ENCODE data around the gene KCNJ4.

DNA sequence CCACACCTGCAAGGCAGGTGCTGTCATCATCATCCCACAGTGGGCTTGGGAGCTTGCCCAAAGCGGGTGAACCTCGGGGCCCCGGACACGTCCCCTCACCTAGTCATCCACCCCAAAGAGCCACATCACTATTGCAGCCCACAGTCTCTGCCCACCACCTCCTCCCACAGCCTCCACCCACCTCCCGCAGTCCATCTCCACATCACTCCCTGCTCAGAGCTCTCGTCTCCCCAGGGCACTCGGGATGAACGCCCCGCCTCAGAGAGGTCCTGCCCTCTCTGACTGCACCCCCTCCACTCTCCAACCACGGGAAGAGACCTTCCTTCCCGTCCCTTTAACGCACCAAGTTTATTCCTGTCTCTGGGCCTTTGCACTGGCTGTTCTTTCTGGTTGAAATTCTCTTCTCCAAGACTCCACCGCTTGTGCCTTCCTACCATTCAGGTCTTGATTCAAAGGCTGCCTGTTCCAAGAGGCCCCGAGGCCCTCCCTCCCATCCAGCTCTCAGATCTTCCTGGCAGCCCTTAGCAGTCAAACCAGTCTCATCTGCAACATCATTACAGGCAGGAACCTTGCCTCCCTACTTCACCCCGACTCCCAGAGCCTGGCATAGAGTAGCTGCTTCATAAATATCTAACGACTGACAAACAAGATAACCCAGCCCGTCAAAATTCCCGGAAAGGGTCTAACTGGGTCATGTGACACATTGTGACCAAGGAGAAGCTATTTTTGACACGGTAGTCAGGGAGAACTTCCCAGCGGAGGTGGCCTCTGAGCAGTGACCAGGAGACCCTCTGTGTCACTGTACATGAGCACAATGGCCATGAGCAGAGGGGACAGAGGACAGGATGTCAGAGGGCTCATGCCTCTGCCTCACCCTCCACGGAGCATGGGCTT, 11.1 kb downstream of the KCNJ4 start:
- TF ChIP-seq, protein P1, sequence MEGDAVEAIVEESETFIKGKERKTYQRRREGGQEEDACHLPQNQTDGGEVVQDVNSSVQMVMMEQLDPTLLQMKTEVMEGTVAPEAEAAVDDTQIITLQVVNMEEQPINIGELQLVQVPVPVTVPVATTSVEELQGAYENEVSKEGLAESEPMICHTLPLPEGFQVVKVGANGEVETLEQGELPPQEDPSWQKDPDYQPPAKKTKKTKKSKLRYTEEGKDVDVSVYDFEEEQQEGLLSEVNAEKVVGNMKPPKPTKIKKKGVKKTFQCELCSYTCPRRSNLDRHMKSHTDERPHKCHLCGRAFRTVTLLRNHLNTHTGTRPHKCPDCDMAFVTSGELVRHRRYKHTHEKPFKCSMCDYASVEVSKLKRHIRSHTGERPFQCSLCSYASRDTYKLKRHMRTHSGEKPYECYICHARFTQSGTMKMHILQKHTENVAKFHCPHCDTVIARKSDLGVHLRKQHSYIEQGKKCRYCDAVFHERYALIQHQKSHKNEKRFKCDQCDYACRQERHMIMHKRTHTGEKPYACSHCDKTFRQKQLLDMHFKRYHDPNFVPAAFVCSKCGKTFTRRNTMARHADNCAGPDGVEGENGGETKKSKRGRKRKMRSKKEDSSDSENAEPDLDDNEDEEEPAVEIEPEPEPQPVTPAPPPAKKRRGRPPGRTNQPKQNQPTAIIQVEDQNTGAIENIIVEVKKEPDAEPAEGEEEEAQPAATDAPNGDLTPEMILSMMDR (IDR thresholded peaks at IDR 0.05; ENCODE audit: borderline replicate concordance, extremely low read depth, low read length, poor library complexity, severe bottlenecking): no peak
- no peak for TF ChIP-seq EZH2 (IDR thresholded peaks at IDR 0.05; ENCODE audit: borderline replicate concordance, low read depth, low read length, severe bottlenecking)
